Neural cell (in vitro differentiated cells): Measurements from ENCODE around the gene PLEKHM3.

Experiments used
- EP300 ChIP-seq: fragments of 450-650 bp; conservative IDR thresholded peaks from 2 replicates; pipeline ENCODE4 v1.6.1; 2014; ENCODE audit warnings: antibody characterized with exemption, mild to moderate bottlenecking, moderate library complexity; ENCODE audit not compliant: poor library complexity, severe bottlenecking
- EZH2 ChIP-seq: fragments of 200-600, 300-800 bp; shearing (Covaris generic), sonication (generic); IDR thresholded peaks from 2 replicates; pipeline ENCODE4 v1.6.1; 2014; ENCODE audit warnings: antibody characterized with exemption, low read length, borderline replicate concordance, mild to moderate bottlenecking; ENCODE audit not compliant: insufficient read depth, poor library complexity, severe bottlenecking
- RAD21 ChIP-seq: fragments of 450-650 bp; conservative IDR thresholded peaks from 2 replicates; pipeline ENCODE4 v1.6.1; 2014; ENCODE audit warnings: antibody characterized with exemption, mild to moderate bottlenecking, moderate library complexity
- TAF1 ChIP-seq: IDR thresholded peaks from 2 replicates; pipeline ENCODE4 v1.6.1; 2012; ENCODE audit warnings: low read depth
- TF ChIP-seq, protein P1 (sequence below): fragments of 450-650 bp; IDR thresholded peaks from 2 replicates; pipeline ENCODE4 v1.5.1; 2014; ENCODE audit warnings: antibody characterized with exemption, mild to moderate bottlenecking, moderate library complexity; ENCODE audit not compliant: poor library complexity, severe bottlenecking
- TF ChIP-seq, protein P2 (sequence below): IDR thresholded peaks from 2 replicates; pipeline ENCODE4 v1.6.1; 2012; ENCODE audit warnings: borderline replicate concordance

DNA sequence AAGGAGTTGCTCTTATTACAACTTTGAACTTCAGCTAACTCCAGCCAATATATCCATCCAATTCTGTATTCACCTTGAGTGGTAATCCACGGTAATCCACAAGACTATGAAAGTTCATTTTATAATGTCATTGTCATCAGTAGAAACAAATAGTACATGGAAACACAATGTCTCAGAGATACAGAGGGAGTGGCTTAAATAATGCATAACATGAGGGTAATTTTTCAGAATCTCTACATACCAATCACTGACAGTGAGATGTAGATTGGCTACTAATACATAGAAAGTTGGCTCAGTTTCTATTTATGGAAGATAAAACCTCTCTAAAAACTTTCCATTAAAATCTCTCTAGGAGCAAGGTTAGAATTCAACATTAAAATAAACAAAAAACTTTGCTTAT is 93.2 kb downstream of the PLEKHM3 start:
- TF ChIP-seq, protein P1, sequence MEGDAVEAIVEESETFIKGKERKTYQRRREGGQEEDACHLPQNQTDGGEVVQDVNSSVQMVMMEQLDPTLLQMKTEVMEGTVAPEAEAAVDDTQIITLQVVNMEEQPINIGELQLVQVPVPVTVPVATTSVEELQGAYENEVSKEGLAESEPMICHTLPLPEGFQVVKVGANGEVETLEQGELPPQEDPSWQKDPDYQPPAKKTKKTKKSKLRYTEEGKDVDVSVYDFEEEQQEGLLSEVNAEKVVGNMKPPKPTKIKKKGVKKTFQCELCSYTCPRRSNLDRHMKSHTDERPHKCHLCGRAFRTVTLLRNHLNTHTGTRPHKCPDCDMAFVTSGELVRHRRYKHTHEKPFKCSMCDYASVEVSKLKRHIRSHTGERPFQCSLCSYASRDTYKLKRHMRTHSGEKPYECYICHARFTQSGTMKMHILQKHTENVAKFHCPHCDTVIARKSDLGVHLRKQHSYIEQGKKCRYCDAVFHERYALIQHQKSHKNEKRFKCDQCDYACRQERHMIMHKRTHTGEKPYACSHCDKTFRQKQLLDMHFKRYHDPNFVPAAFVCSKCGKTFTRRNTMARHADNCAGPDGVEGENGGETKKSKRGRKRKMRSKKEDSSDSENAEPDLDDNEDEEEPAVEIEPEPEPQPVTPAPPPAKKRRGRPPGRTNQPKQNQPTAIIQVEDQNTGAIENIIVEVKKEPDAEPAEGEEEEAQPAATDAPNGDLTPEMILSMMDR, result no peak
- TF ChIP-seq EP300 (no peak), RAD21 (no peak), EZH2 (no peak), TAF1 (no peak)
- TF ChIP-seq, protein P2, sequence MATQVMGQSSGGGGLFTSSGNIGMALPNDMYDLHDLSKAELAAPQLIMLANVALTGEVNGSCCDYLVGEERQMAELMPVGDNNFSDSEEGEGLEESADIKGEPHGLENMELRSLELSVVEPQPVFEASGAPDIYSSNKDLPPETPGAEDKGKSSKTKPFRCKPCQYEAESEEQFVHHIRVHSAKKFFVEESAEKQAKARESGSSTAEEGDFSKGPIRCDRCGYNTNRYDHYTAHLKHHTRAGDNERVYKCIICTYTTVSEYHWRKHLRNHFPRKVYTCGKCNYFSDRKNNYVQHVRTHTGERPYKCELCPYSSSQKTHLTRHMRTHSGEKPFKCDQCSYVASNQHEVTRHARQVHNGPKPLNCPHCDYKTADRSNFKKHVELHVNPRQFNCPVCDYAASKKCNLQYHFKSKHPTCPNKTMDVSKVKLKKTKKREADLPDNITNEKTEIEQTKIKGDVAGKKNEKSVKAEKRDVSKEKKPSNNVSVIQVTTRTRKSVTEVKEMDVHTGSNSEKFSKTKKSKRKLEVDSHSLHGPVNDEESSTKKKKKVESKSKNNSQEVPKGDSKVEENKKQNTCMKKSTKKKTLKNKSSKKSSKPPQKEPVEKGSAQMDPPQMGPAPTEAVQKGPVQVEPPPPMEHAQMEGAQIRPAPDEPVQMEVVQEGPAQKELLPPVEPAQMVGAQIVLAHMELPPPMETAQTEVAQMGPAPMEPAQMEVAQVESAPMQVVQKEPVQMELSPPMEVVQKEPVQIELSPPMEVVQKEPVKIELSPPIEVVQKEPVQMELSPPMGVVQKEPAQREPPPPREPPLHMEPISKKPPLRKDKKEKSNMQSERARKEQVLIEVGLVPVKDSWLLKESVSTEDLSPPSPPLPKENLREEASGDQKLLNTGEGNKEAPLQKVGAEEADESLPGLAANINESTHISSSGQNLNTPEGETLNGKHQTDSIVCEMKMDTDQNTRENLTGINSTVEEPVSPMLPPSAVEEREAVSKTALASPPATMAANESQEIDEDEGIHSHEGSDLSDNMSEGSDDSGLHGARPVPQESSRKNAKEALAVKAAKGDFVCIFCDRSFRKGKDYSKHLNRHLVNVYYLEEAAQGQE, result no peak
